GM12878 (cell line): ENCODE measurements around the gene ZNF267. TPM values are rescaled to one million over a fixed set of nuclear protein-coding genes. Genes with fewer than 3 reads are reported as not detected.

Source experiments
- ATAC-seq: fragments of 200-7000 bp; cut with Tn5 transposase; 3 replicates; pipeline ENCODE4 v1.9.1; 2020; ENCODE audit warnings: mild to moderate bottlenecking, moderate library complexity
- BruUV-seq: library from RNA; stranded (reverse); fragments of 400-500 nt; replicated peaks from 2 replicates; lab custom pipeline; 2021; lab: Mats Ljungman, UMichigan
- CTCF ChIA-PET: fragments of 300-600 bp; sonication (Branson Sonifier 250); formaldehyde crosslinking; extraction: SDS; loops from one replicate; lab custom pipeline; 2021; ENCODE audit warnings: inconsistent platforms; lab: Yijun Ruan, JAX
- POLR2A ChIA-PET: fragments of 350-600 bp; formaldehyde crosslinking; extraction: SDS; loops from one replicate; lab custom pipeline; 2021; ENCODE audit warnings: inconsistent platforms; lab: Charles Lee
- RAD21 ChIA-PET: fragments of 300-600 bp; sonication (Branson Sonifier 250); formaldehyde crosslinking; loops from one replicate; lab custom pipeline; 2023; ENCODE audit warnings: antibody characterized with exemption; ENCODE audit not compliant: unreplicated experiment; lab: Charles Lee
- SMC1A ChIA-PET: fragments of 300-600 bp; sonication (Branson Sonifier 250); formaldehyde crosslinking; loops from one replicate; lab custom pipeline; 2023; ENCODE audit not compliant: unreplicated experiment, uncharacterized antibody; lab: Charles Lee
- DNase-seq: peaks from one replicate; pipeline ENCODE4 v3.0.0-alpha.2; 2011; ENCODE audit warnings: low read depth, low spot score
- FAIRE-seq: peaks from 3 replicates; lab custom pipeline; 2011; peaks lifted over from hg19 to GRCh38; lab: Jason Lieb, UNC
- H2AFZ ChIP-seq: 2 replicates; pipeline ENCODE4 v1.6.0; 2011; ENCODE audit warnings: low read depth, low read length, control low read depth; ENCODE audit not compliant: control insufficient read depth
- H3K27ac ChIP-seq: 2 replicates; pipeline ENCODE4 v1.5.1; 2011; ENCODE audit warnings: control low read depth; ENCODE audit not compliant: control insufficient read depth, insufficient read depth
- H3K27me3 ChIP-seq, 2 experiments: replicated peaks in 1 of 2; 2 replicates each; pipeline versions ENCODE4 v1.6.0 to v1.6.1; 2011; ENCODE audit warnings: low read length in 1 of 2; ENCODE audit not compliant: control insufficient read depth in 2 of 2, insufficient read depth in 2 of 2
- H3K36me3 ChIP-seq, 2 experiments: 2 replicates each; pipeline ENCODE4 v1.5.1; 2011; ENCODE audit warnings: low read length in 1 of 2; ENCODE audit not compliant: control insufficient read depth in 2 of 2, insufficient read depth in 2 of 2
- H3K4me1 ChIP-seq: 2 replicates; pipeline ENCODE4 v1.6.1; 2011; ENCODE audit warnings: mild to moderate bottlenecking, low read length, moderate library complexity, mixed read lengths; ENCODE audit not compliant: control insufficient read depth, insufficient read depth
- H3K4me2 ChIP-seq: 2 replicates; pipeline ENCODE4 v1.6.0; 2011; ENCODE audit warnings: control low read depth; ENCODE audit not compliant: control insufficient read depth, insufficient read depth
- H3K4me3 ChIP-seq: fragments of 200-600 bp; sonication (generic); 2 replicates; pipeline ENCODE4 v1.5.1; 2016
- H3K79me2 ChIP-seq: 2 replicates; pipeline ENCODE4 v1.6.0; 2011; ENCODE audit warnings: low read length; ENCODE audit not compliant: control insufficient read depth, insufficient read depth
- H3K9ac ChIP-seq: 2 replicates; pipeline ENCODE4 v1.8.0; 2011; ENCODE audit warnings: low read length, control low read depth, mixed read lengths; ENCODE audit not compliant: control insufficient read depth, insufficient read depth
- H3K9me3 ChIP-seq: replicated peaks from 3 replicates; pipeline ENCODE4 v1.5.1; 2011; ENCODE audit warnings: mild to moderate bottlenecking, low read length; ENCODE audit not compliant: control insufficient read depth, insufficient read depth
- H4K20me1 ChIP-seq: 2 replicates; pipeline ENCODE4 v1.6.0; 2011; ENCODE audit not compliant: control insufficient read depth, insufficient read depth
- CTCF ChIP-seq, 3 experiments: IDR thresholded peaks in 2 of 3; conservative IDR thresholded peaks in 1 of 3; 2 replicates each; pipeline ENCODE4 v1.5.1; 2011; ENCODE audit warnings: low read depth in 3 of 3, low read length in 3 of 3, mild to moderate bottlenecking in 3 of 3, control low read depth in 2 of 3, moderate library complexity in 2 of 3, inconsistent platforms in 1 of 3, mixed read lengths in 1 of 3; ENCODE audit not compliant: control insufficient read depth in 2 of 3, insufficient read depth in 1 of 3; ENCODE audit errors: extremely low read depth in 1 of 3
- IKZF2 ChIP-seq, 2 experiments: fragments of 450-650 bp; IDR thresholded peaks; 2 replicates each; pipeline ENCODE4 v1.6.1; 2017; ENCODE audit warnings: mild to moderate bottlenecking in 2 of 2, moderate library complexity in 2 of 2
- KAT2A ChIP-seq: conservative IDR thresholded peaks from 2 replicates; pipeline ENCODE4 v1.6.1; 2011; ENCODE audit warnings: low read depth, low read length; ENCODE audit not compliant: control insufficient read depth
- POLR2AphosphoS5 ChIP-seq: IDR thresholded peaks from 2 replicates; pipeline ENCODE4 v1.6.1; 2011; ENCODE audit warnings: mild to moderate bottlenecking, low read length, inconsistent platforms
- WGBS: methylation state at CpG from one replicate; pipeline ENCODE4 v1.1.6; 2016; ENCODE audit warnings: low lambda C conversion rate; ENCODE audit not compliant: insufficient replicate concordance, insufficient coverage; ENCODE audit errors: missing lambda C conversion rate; 5-methylcytosine and 5-hydroxymethylcytosine counted together
- in situ Hi-C: fragments of 300-500 bp; cut with MboI; formaldehyde crosslinking; loops from 9 replicates; pipeline ENCODE4 v1.14.3; 2018; ENCODE audit warnings: mixed read lengths
- intact Hi-C: fragments of 100-400 bp; cut with micrococcal nuclease; formaldehyde crosslinking; loops from one replicate; pipeline ENCODE4 v1.14.2; 2022; ENCODE audit not compliant: unreplicated experiment
- polyA plus RNA-seq, 11 experiments: library from polyadenylated mRNA; depleted of rRNA in 4 of 11; unstranded in 6 of 11; stranded (reverse) in 5 of 11; fragments of >200 nt; fragmentation: Nextera tagmentation in 4 of 11; fragmentation: Illumina TruSeq in 1 of 11; extraction: Ambion mirVana in 4 of 11; extraction: Trizol in 1 of 11; gene quantifications; 1 replicate in 1 of 11; 2 replicates in 10 of 11; pipeline versions ENCODE4 v1.2.1 to v1.2.3, GENCODE V29; 2011 to 2016; ENCODE audit warnings: inconsistent platforms in 2 of 11, missing spikeins in 2 of 11, low read depth in 1 of 11
- total RNA-seq, 4 experiments: library from RNA; depleted of rRNA in 3 of 4; stranded (reverse); fragments of >200 nt in 3 of 4; fragmentation: Illumina TruSeq in 1 of 4; extraction: Trizol in 1 of 4; gene quantifications; 2 replicates each; pipeline versions ENCODE4 v1.2.1 to v1.2.3, GENCODE V29; 2013 to 2021

The ZNF267 gene
- total and polyA plus RNA-seq, 10 of the 15 experiments (the other 5 are each of a cell fraction or from before 2014, with no cell fraction given) = 16.3 to 54.6 (median 29.6) TPM

GRCh38 chr16:31880322-31880979 is 6.8 kb downstream of the ZNF267 start (continued):
- TF ChIP-seq CTCF (IDR thresholded peaks at IDR 0.05 in 2 of 3, conservative IDR thresholded peaks at IDR 0.05 in 1 of 3; ENCODE audit: control insufficient read depth in 2 of 3, extremely low read depth in 1 of 3, insufficient read depth in 1 of 3, low read depth in 3 of 3, low read length in 3 of 3) = 0 out of 6 replicates have a peak, but pooled peaks of 1 of the 3 experiments have one; percentile 2
- peak; percentile 51 to 69 for TF ChIP-seq IKZF2 (IDR thresholded peaks at IDR 0.05)

GRCh38 chr16:31886227-31886626 is 12.6 kb downstream of the ZNF267 start:
- SMC1A ChIA-PET = interaction anchor here (1.0 kb wide), 1 partner anchor 11 kb away, joined by 3 read pairs; no protein-coding TSS in a partner anchor
- no peak overlapping the region for H3K27ac ChIP-seq
- no peak overlapping the region for H3K4me3 ChIP-seq
- no peak overlapping the region for H2AFZ ChIP-seq
- POLR2A ChIA-PET = no interaction called here
- in situ Hi-C loops (loop anchor here (10.0 to 25.0 kb wide), 5 partner anchors 51 to 1799 kb away; partner anchors contain the start of genes CFAP119, FBRS, ITGAL and PPP4C), intact Hi-C loops (no loop called here)
- peaks cover 13 to 64% of the 10 kb centered on the region in 2 experiments for H3K36me3 ChIP-seq
- H3K4me2 ChIP-seq = no peak overlapping the region
- H3K4me1 ChIP-seq = no peaks in the 10 kb centered on the region
- WGBS = 97% methylated on average over 4 of the region's 4 CpGs
- H3K27me3 ChIP-seq = no peaks in the 10 kb centered on the region
- RAD21 ChIA-PET = interaction anchor here (0.6 kb wide), 1 partner anchor 21 kb away, joined by 6 read pairs; no protein-coding TSS in a partner anchor
- CTCF ChIA-PET = interaction anchor here (1.0 kb wide), 1 partner anchor 9 kb away, joined by 3 read pairs; no protein-coding TSS in a partner anchor
- peaks cover 54% of the 10 kb centered on the region for H3K9me3 ChIP-seq
- TF ChIP-seq KAT2A = no peak
- peak; percentile 51; the same call in 1 of the 2 replicates for TF ChIP-seq POLR2AphosphoS5
- TF ChIP-seq, all 136 proteins: peak for 1
- FAIRE-seq = no peak
- ATAC-seq = peak; percentile 20; the same call in 2 of the 3 replicates
- H3K79me2 ChIP-seq = peaks cover 77% of the 10 kb centered on the region
- DNase-seq = no peak
- H4K20me1 ChIP-seq = no peaks in the 10 kb centered on the region
- H3K9ac ChIP-seq = no peak overlapping the region
- no TSS peak for BruUV-seq
